ENCODE results near the gene TSEN2.
A peak's percentile ranks its signal among the peaks of the same experiment; 100 is the strongest.
"Not testable (repeated sequence)": the region's sequence is repeated elsewhere in the genome, so short reads cannot be mapped to it uniquely, and the experiment has no call there.

Gene TSEN2

DNA sequence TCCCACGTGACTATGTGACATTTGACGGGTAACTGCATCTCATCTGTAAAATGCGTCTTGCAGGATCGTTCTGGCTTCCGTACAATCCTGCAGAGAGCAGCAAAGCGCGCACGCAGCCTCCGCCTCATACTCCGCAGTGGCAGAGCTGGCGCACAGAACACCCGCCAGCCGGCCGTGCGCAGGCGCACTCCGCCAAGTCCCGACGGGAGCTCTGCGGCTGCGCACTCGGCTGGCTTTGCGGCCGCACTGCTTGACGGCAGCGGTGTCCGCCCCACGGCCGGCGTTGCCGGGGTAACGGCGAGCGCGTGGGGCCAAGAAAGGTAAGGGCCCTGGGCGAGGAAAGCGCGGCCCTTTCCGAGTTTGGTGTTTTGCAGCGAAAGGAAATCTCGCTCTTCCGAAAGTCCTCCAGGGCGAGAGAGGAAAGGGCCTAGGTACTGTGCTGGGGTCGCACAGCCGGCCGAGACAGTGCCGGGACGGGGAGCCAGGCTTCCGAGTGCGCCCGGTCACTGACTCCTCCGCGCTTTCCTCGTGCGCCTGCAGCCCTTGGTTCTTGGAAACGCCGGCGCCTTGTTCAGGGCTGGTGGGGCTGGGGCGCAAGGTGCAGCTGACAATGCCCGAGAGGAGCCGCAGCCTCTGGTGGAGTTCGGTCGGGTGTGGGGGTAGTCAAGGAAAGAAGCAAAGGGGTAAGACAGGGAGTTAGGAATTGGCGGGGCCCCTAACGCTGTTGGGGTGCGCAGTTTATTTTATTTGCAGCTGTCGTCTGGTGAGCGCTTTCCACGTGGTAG lies at the start of gene TSEN2:
Gene TSEN2 (plus strand): TSS at position 283 of the 785 bp plus-strand sequence. CDS start 5,321 bp downstream, outside the sequence.
- peak; percentile 89 to 91 for DNase-seq

DNA sequence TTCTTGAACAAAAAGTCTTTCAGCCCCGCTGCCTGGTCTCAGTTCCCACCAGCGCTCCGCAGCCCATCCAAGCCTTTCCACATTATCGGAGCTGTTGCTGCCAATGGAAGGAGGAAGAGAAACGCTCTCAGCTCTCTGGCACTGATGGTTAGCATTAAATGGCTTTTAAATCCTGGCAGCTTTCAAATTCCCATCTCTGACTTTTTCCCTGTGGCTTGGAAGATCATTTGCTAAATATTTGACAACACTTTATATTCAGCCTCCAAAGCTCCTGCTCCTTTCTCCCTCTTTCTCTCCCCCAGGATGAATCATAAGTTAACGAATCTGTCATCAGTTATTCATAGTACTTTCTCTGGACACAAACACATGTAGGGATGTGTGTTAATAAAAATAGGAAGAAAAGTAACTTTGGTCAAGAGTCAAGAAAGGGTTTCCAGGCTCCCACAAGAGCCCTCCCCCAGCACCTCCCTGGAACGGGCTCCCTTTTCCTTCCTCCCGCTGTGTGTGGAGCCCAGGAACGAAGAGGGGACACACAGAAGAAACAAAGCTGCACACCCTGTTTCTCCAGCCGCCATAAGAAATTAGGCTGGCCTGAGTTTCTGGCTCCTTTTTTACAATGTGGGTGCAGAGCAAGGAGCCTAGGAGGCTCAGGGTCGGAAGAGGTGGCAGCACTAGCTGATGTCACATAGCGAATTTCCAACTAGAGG lies 47.6 kb upstream of the TSEN2 start:
- DNase-seq: no peak

DNA sequence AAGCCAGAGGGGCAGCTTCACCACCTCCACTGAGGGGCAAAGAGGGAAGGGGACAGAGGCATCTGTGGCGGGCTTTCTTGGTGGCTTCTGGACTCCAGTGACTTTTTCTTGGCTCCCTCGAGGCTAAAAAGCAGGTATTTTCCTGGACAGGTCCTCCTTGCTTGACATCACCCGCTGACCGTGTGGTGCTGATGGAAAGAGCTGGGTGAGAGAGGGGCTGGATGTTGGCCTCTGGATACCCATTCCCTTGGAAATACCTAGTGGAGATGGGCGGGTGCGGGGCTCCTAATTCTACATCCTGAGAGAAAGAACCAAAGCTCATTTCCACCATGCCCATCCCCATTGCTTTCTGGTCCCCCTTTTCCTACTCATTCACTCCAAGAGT lies 47.1 kb upstream of the TSEN2 start:
- DNase-seq: no peak

DNA sequence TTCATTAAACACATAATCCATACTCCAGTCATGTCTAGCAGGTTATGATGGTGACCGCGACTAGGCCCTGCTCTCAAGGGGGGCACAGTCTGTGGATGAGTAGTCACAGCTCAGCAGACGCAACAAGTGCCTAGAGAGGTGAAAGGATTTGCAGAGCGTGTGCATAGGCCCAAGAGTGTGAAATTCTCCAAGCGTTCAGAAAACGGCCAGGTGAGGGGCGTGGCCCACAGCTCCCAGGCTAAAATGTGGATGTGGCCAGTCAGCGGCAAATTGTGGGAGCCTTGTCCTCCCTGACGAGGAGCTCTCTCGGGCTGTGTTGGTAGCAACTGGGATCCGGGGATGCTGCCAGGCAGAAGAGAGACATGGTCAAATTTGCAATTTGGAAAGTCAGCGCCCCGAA lies 46.4 kb upstream of the TSEN2 start:
- no peak for DNase-seq

DNA sequence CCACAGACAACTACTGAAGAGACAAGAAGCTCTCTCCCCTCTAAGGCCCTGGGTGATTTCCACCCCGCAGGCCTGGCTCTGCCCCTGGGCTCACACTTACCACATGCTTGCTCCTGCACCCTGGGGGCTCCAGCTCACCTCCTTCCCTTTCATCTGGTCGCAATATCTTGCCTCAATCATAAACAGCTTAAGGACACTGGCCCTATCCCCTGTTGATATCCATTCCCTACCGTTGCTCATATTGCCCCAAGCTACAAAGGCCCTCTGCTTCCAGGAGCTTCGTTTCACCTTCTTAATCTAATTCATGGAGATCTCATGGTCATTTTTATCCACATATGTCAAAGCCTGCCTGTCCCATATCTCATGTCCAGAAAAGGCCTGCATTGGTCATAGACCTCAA lies 46.0 kb upstream of the TSEN2 start:
- no peak for DNase-seq

DNA sequence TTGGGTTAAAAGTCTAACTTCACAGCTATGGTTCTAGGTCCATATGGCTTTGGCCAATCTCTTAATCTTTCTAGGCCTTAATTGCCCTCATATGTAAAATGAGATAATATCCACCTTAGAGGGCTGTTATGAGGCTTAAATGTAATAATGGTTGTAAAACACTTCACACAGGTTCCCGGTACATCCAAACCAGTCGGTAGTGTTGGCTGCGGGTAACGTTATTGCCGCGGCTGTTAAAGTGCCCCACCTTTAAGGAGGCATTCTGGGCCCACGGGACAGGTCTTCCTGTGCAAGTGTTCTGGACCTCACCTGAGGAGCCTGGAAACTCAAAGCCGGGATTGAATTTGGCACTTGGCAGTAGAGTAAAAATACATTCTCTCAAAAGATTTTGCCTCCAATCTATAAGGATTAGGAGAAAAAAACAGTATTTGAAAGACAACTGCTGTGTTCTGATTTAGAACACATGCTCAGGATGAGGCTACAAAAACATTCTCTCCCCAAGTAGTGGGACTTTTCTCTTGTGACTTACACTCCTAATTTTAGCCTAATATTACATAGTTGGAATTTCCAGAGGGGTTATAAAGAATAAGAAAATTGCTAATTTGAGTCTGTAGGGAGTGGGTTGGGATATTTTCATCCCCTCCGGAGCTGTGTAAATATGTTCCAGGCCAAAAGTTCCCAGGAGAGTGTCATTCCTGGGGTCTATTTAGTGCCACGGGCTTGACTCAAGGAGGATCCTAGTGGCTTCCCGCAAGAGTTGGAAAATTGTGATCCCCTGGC lies 44.9 kb upstream of the TSEN2 start:
- DNase-seq: no peak

DNA sequence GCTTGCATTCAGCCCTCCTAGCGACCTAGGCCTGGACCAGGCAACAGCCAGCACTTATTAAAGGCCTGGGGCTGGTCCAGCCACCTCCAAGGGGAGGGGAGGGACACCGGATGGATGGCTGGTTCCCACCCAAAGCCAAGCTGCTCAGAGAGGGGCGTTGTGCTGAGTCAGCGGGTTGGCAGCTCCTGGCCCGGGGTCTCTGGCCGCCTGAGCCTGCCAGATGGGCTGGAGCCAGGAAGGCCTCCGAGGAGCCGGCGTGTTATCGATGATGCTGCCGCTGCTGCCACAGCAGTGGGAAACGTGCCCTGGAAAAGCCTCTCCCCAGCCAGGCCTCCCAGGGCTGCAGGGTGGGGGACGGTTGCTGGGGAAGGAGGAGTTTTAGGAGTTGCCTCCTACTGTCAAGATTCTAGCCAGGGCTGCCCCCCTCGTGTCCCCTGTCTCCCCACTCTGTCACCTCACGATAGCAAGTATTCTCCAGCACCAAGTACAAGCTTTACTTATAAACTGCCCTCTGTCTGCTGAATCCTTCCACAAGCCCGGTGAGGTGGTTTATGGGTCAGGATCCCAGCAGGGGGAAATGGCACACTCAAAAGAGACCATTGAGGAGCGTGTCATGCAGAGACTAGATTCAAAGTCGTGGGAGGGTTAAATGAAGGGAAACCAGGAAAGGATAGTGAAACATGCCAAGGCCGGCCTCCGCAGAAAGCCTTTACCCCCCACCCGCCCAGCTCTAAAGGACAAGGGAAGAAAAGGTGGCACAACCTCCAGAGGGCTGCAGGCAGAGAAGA lies 43.2 kb upstream of the TSEN2 start:
- no peak for DNase-seq

DNA sequence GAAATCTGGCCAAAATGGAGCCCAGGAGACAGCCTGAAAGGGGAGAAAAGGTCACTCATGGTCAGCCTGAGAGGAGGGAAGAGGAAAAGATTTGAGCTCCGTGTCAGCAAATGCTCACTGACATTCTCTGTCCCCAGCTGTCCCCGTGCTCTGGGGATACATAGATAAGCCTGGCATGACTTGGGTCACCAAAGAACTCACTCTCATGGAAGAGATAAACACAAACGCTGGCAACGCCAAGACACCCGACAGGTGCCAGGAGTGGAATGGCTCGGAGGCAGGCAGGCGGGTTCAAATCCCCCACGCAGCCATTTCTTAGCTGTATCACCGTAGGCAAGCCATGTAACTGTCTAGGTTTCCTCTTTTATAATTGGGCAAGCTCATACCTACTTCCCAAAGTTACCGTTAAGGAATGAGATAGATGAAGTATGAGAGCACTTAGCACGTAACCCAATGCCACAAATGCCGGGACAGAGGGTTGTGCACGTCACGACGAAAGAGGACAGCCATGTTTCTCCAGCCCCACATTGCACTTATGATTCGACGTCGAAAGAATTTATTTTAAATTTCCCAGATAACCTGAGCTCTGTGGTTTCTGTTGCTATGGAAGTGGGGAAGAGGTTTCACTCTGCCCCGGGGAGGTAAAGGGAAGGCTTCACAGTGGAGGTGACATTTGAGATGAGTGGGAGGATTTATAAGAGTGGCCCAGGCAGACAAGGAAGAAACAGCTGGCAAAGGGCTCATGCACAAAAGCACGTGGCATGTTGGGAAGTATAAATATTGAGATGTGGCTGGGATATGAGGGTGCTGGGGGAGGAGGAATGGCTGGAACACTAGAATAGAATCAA lies 41.4 kb upstream of the TSEN2 start:
- DNase-seq: no peak

DNA sequence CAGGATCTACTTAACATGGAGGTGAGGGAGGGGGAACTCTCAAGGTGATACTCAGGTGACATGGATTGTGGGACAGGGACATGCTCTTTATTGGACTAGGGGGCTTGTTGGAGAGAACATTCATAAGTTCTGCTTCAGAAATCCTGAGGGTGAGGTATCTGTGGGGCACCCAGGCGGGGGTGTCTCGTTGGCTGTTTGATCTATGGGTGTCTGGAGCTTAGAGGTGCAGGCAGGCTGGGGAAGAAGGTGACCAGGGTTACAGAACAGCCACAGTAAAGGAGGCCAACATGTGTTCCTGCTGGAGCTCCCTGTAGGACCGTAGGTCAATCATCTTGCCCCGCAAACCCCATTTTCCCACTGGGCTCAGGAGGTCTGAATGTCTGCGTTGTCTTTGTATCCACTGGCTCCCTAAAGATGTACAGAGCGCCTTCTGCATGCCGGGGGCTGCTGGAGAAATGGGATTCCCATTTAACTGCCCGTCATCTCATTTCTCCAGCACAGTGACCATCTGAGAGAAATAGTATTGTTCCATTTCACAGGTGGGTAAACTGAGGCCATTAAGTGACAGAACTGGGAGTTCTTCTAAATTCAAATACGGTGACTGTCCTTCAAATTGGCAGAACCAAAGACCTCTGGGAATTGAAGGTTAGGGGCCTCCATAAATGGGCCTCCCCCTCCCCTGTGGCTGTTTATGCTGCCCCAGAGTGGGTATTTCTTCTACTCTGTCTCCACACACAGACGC lies 40.3 kb upstream of the TSEN2 start:
- no peak for DNase-seq

DNA sequence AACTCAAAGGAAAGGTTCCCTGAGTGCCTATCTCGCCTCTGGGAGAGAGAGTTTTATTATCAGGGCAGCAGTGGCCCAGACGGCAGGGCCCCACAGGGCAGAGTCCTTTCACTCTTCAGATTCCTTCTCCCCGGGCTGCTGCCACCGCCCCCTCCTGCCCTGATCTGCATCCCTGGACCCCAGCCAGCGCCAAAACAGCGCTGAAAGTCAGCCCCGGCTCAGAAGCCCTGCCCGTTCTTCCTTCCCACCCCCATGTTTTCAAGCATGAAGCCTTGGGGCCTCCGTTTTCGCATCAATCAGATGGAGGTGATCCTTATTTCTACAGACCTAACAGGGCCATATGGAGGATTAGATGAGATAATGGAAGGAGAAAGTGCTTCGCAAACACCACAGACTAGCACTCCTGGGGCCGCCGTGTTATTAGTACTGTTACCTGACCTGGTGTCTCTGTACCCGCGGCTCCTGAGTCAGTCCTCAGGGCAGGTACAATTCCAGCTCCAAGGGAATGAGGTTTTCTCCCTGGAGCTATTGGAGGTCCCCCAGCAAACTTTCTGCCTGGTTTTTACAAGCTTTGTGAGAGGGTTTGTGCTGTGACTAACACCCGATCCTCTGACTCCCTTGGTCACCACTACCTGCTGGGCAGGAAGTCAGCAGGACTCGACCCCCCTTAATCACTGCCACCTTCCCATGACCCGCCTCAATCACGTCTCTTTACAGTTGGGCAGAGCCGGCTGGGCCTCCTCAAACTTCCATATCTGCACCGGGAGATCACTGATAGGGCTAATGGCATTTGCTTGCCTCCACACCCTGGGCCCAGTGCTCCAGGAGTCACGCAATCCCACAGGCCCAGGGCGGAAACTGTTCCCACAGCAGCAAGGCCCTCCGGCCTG lies 39.5 kb upstream of the TSEN2 start:
- no peak for DNase-seq

DNA sequence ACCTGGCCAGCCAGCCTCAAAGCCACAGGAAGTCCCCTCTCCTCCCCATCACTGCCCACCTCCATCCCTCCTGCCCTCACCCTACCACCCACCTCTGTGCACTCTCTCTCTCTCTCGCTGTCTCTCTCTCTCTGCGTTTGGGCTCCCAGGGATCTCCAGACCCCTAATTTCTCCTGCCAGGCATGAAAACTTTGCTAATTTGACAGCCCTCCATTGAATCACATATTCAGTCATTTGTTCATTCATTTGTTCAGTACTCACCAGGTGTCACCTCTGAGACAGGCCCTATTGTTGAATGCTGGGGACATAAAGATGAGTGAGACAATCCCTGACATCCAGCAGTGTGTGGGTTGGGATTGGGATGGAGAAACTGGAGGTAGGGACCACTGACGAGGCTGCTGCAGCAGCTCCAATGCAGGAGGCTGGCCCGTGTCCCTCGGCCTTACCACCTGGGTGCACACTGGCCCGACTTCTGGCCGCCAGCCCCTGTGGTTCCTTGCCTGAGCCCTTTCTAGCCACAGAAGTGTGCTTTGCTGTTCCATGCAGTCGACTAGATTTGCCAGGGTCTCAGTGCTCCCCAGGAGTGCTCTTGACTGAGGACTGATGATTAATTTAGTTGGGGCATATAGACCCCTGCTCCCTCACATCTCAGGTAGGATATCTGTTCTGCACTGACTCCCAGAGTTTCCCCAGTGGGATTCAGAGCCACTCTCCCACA lies 38.6 kb upstream of the TSEN2 start:
- DNase-seq: no peak

DNA sequence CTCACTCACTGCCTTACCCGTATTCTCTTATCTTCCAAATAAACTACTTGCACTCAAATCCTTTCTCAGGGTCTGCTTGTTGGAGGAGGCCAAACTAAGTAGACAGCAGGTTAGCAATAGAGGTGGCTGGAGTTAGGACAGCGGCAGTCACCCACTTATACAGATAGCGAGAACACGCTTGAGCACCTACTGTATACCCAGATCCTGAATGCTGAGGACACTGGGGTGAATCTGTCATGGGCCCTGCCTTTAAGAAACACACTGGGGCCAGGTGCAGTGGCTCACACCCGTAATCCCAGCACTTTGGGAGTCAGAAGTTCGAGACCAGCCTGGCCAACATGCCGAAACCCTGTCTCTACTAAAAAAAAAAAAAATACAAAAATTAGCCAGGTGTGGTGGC lies 38.0 kb upstream of the TSEN2 start:
- DNase-seq: no peak

DNA sequence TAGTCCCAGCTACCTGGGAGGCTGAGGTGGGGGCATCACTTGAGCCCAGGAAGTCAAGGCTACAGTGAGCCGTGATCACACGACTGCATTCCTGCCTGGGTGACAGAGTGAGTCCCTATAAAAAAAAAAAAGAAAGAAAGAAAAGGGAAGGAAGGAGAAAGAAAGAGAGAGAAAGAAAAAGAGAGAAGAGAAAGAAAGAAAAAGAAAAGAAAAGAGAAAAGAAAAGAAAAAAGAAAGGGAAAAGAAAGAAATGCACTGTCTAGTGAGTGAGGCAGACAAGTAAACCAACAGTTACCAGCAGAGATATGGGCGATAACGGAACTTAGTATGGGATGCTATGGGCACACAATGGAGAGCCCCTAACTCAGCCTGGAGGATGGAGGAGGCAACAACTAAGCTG lies 37.2 kb upstream of the TSEN2 start:
- no peak for DNase-seq

DNA sequence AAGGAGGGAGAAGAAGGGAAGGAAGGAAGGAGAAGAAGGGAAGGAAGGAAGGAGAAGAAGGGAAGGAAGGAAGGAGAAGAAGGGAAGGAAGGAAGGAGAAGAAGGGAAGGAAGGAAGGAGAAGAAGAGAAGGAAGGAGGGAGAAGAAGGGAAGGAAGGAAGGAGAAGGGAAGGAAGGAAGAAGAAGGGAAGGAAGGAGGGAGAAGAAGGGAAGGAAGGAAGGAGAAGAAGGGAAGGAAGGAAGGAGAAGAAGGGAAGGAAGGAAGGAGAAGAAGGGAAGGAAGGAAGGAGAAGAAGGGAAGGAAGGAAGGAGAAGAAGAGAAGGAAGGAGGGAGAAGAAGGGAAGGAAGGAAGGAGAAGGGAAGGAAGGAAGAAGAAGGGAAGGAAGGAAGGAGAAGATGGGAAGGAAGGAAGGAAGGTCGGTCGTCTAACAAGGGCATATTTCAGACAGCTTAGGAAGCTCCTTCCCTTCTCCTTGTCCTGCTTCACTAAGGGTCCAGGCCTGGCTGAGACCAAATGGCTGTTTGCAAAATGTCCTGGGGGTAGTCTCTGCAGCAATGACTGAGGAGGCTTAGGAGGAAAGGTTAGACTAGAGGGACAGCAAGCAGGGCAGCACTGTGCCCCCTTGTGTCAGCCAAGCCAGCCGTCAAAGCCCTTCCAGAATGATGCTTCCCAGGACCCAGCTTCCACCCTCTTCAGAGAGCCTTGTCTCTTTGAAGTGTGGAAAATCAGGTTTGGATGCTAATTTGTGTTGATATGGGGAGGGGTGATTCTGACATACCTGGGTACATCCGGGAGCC lies 35.7 kb upstream of the TSEN2 start:
- DNase-seq: not testable (repeated sequence)

DNA sequence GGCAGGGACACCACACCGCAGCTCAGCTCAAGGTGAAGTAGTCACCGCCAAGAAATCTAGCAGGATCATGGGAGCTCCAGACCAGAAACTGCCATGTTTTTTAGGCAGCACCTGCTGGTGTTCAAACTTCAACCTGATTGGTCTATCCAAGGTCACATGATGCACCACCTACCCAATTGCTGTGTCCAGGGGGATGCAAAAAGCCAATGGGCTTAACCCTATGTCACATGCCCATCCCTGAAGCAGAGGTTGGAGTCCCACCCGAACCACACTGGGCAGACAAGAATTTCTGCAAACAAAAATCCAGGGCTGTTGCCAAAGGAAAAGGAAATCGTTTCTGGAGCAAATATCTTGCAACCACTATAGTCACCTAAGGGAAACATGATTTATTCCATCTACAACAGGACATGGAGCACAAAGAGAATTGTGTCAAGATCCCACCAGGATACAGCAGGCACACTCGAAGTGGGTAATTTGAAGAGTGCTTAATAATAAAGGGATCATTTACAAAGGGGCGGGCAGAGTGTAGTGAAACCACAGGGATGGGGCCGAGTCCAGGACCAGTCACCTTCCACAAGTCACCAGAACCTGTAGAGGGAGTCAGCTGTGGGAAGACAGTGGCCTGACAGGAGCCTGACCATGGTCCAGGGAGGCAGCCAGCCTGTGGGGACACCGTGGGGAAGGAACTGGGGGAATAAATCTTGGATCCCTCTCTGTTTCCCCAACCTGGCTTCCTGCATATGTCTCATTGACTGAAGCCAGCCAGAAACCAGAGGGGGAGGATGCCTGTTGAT lies 34.2 kb upstream of the TSEN2 start:
- DNase-seq: no peak

DNA sequence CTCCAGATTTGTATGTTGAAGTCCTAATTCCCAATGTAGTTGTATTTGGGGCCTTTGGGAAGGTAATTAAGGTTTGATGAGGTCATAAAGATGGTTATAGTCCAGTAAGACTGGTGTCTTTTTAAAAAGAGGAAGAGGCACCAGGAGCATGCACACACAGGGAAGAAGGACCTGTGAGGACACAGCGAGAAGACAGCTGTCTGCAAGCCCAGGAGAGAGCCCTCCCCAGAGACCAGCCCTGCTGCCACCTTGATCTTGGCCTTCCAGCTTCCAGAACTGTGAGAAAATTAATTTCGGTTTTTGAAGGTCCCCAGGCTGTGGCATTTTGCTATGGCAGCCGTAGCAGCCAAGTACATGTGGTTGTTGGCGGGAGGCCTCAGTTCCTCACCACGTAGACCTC lies 32.8 kb upstream of the TSEN2 start:
- no peak for DNase-seq

DNA sequence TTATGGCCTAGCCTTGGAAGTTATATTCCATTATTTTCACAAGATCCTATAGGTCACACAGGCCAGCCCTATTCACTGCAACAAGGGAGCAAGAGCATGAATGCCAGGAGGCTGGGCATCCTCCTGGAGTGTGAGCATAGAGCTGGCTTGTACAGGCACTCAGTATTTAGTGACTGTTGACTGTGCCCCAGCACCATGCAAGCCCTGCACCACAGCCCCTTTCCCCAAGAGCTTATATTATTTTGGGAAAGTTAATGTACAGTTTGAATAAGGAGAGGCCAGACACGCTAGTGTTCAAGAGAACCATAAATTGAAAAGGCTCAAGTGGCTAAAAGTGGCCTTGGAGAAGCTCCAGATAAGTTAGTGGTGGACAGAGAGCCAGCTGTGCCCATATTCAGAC lies 32.3 kb upstream of the TSEN2 start:
- DNase-seq: no peak

Measured in SHP77 (cell line).